Activated CD4-positive, alpha-beta T cell treated with anti-CD3 and anti-CD28 coated beads, Interleukin-2, amount 50 U/mL, for 48 hours (primary cell): Measurements from ENCODE around the gene MED1.

Source experiments
- DNase-seq, 2 experiments: peaks; one replicate each; pipeline ENCODE4 v3.0.0-alpha.2; 2020

MED1 gene

DNA sequence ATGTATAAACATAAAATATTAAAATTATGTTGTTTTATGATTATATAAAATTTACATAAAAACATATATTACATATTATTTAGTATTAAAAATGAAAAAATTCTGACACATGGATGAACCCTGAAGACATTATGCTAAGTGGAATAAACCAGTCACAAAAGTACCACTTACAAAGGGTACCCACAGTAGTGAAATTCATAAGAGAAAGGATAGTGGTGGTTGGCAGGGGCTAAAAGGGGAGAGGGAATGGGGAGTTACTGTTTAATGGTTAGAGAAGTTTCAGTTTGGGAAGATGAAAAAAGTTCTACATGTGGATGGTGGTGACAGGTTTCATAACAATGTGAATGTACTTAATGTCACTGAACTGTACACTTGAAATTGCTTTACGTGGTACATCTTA is 91.1 kb downstream of the MED1 start:
- DNase-seq, result no peak

DNA sequence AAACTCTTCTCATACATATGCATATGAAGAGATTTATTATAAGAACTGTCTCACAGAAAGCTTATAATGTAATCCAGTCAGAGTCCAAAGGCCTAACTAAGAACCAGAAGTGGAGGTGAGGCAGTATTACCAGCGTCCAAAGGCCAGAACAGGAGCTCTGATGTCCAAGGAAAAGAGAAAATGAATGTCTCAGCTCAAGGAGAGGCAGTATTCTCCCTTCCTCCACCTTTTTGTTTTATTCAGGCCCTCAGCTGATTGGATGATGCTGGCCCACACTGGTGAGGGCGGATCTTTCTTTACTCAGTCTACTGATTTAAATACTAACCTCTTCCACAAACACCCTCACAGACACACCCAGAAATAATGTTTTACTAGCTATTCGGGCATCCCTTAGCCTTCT is 93.1 kb downstream of the MED1 start:
- DNase-seq, result no peak

DNA sequence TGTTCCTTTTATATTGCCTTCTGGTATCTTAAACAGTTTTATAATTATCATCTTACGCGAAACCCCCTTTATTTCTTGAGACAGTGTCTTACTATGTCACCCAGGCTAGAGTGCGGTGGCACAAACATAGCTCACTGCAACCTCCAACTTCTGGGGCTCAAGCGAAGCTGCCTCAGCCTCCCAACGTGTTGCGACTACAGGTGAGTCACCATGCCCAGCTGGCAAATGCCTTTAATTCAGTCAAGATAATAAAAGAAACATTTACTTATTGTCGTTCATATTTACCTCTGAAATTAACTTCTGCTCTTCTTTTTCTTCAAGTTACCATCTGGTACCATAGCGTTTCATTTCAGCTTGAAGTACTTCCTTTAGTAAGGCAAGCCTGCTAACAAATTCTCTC is 93.6 kb downstream of the MED1 start:
- no peak for DNase-seq
